Psoas muscle (tissue), 8 donors: ENCODE data around the gene TECPR1. TPM values are rescaled to one million over a fixed set of nuclear protein-coding genes. Genes with fewer than 3 reads are reported as not detected.

Experiments used
- ATAC-seq, 4 donors: fragments of 200-7000 bp; cut with Tn5 transposase; one replicate each; pipeline ENCODE4 v1.9.1; 2020; ENCODE audit warnings: moderate library complexity in 3 of 4, mild to moderate bottlenecking in 2 of 4
- DNase-seq, 2 donors: peaks; one replicate each; pipeline ENCODE4 v3.0.0-alpha.2; 2020
- H3K27ac ChIP-seq: fragments of 200-600 bp; one replicate; pipeline ENCODE4 v1.8.0; 2022
- H3K27me3 ChIP-seq, 3 donors: fragments of 200-600 bp in 1 of 3; one replicate each; pipeline versions ENCODE4 v1.6.1 to v1.8.0; 2013 to 2022; ENCODE audit warnings: low read length in 2 of 3, mild to moderate bottlenecking in 2 of 3, moderate library complexity in 1 of 3; ENCODE audit not compliant: insufficient read depth in 3 of 3
- H3K36me3 ChIP-seq, 2 donors: fragments of 200-600 bp in 1 of 2; one replicate each; pipeline versions ENCODE4 v1.6.1 to v1.8.0; 2013 to 2022; ENCODE audit warnings: low read depth in 1 of 2, mild to moderate bottlenecking in 1 of 2, moderate library complexity in 1 of 2; ENCODE audit not compliant: insufficient read depth in 1 of 2
- H3K4me1 ChIP-seq: fragments of 200-600 bp; one replicate; pipeline ENCODE4 v1.8.0; 2022
- H3K4me3 ChIP-seq: fragments of 200-600 bp; one replicate; pipeline ENCODE4 v1.8.0; 2022; ENCODE audit warnings: mild to moderate bottlenecking
- H3K9me3 ChIP-seq: fragments of 200-600 bp; one replicate; pipeline ENCODE4 v1.8.0; 2022
- CTCF ChIP-seq: fragments of 200-600 bp; IDR thresholded peaks from one replicate; pipeline ENCODE4 v1.8.0; 2022; ENCODE audit warnings: antibody characterized with exemption
- WGBS, 3 donors: extraction: QIAGEN DNeasy Blood & Tissue Kit; methylation state at CpG; one replicate each; pipeline versions ENCODE4 v1.1.6 to v1.1.7; 2013; 5-methylcytosine and 5-hydroxymethylcytosine counted together
- intact Hi-C, 2 donors: fragments of 100-400 bp; cut with DNase I; formaldehyde crosslinking; loops; one replicate each; pipeline versions ENCODE4 v1.11.0 to v1.14.2; 2022
- polyA plus RNA-seq, 3 donors: library from polyadenylated mRNA; stranded (reverse); fragments of 200-250 nt; gene quantifications; one replicate each; pipeline ENCODE4 v1.2.3, GENCODE V29; 2013
- total RNA-seq, 4 donors: library from RNA; stranded (reverse); fragmentation: NEBNext Ultra II Directional in 2 of 4; extraction: Animal tissue kit (Norgen Biotek cat#: 25700) in 2 of 4; gene quantifications; one replicate each; pipeline versions ENCODE4 v1.2.1 to v1.2.4, GENCODE V29; 2021 to 2023
- donor health status: healthy with polysubstance abuse.
- donor health status: DM: no; HTN: no; CAD: no; lungs with moderate emphysema.
- donor health status: Bipolar disorder and iron deficiency.
- donor health status: healthy.
- donor health status: DM: yes; HTN: yes; CAD: no.
- donor health status: DM: no; HTN: no; CAD: no.
- donor health status: DM: no; HTN: no; CAD: no.
- donor health status: DM: yes; HTN: yes; CAD: no.

Gene TECPR1
- total and polyA plus RNA-seq, 7 donors, result 7.0 to 23.0 (median 14.5) TPM

- TF ChIP-seq CTCF, result no peak
- Histone ChIP-seq H3K4me1 (peaks cover 8% of the 10 kb centered on the region), H3K9me3 (no peaks in the 10 kb centered on the region), H3K27ac (peak overlapping the region; percentile 65), H3K36me3 (peaks cover 0 to 42% of the 10 kb centered on the region in 2 donors), H3K27me3 (no peaks in the 10 kb centered on the region), H3K4me3 (no peak overlapping the region)
- ATAC-seq (no peak), DNase-seq (peak in 1 of 2 donors; percentile 43)
- intact Hi-C loops, result no loop called here
- WGBS, 3 donors, result 88 to 89% (median 88%) methylated on average over 16 to 17 of the region's 17 CpGs
These were observed 21.9 kb downstream of the TECPR1 start for GRCh38 chr7:98229991-98230745.

GRCh38 chr7:98229441-98229840, 22.6 kb downstream of the TECPR1 start:
- intact Hi-C loops, result no loop called here
- no peaks in the 10 kb centered on the region for H3K27me3 ChIP-seq
- no peak overlapping the region for H3K4me3 ChIP-seq
- H3K27ac ChIP-seq, result peak overlapping the region; percentile 65
- TF ChIP-seq CTCF, result no peak
- no peaks in the 10 kb centered on the region for H3K9me3 ChIP-seq
- peak; percentile 79 to 92 (median 91) for ATAC-seq
- 39 to 61% (median 43%) methylated on average over 11 of the region's 11 CpGs for WGBS, 3 donors
- peaks cover 8% of the 10 kb centered on the region for H3K4me1 ChIP-seq
- peak in 1 of 2 donors; percentile 76 for DNase-seq
- H3K36me3 ChIP-seq, result peaks cover 0 to 47% of the 10 kb centered on the region in 2 donors

- Histone ChIP-seq H3K4me1 (peaks cover 8% of the 10 kb centered on the region), H3K36me3 (peaks cover 0 to 50% of the 10 kb centered on the region in 2 donors), H3K4me3 (no peak overlapping the region), H3K9me3 (no peaks in the 10 kb centered on the region), H3K27me3 (no peaks in the 10 kb centered on the region), H3K27ac (peak overlapping the region; percentile 65)
- DNase-seq (peak in 1 of 2 donors; percentile 42), ATAC-seq (peak in 3 of 4 donors; percentile 7 to 24 (median 17))
- WGBS, 3 donors, result 64 to 79% (median 73%) methylated on average over 16 of the region's 16 CpGs
- no peak for TF ChIP-seq CTCF
- intact Hi-C loops, result no loop called here
These were observed 23.2 kb downstream of the TECPR1 start for GRCh38 chr7:98228801-98229200.

- ATAC-seq, result no peak
- H3K4me3 ChIP-seq, result no peak overlapping the region
- TF ChIP-seq CTCF, result no peak
- intact Hi-C loops, result no loop called here
- H3K4me1 ChIP-seq, result peaks cover 8% of the 10 kb centered on the region
- peak in 1 of 2 donors; percentile 40 for DNase-seq
- WGBS, 3 donors, result 85 to 91% (median 86%) methylated on average over 18 of the region's 18 CpGs
- no peaks in the 10 kb centered on the region for H3K27me3 ChIP-seq
- peaks cover 0 to 49% of the 10 kb centered on the region in 2 donors for H3K36me3 ChIP-seq
- H3K9me3 ChIP-seq, result no peaks in the 10 kb centered on the region
- no peak overlapping the region for H3K27ac ChIP-seq
These were observed 24.1 kb downstream of the TECPR1 start for GRCh38 chr7:98227939-98228338.
